GM19455 (cell line): Measurements from ENCODE around the gene PRKAG2.
A peak's percentile ranks its signal among the peaks of the same experiment; 100 is the strongest.
"Not testable (repeated sequence)": the region's sequence is repeated elsewhere in the genome, so short reads cannot be mapped to it uniquely, and the experiment has no call there.

Experiments used
- ATAC-seq: cut with Tn5 transposase; IDR thresholded peaks from one replicate; pipeline ENCODE4 v1.9.1; 2021; ENCODE audit not compliant: unreplicated experiment

Gene PRKAG2

GRCh38 chr7:151790830-151791620 is 85.9 kb downstream of the PRKAG2 start:
- no peak for ATAC-seq

- no peak for ATAC-seq
These were observed 86.7 kb downstream of the PRKAG2 start for GRCh38 chr7:151790095-151790829.

GRCh38 chr7:151789380-151789947 is 87.5 kb downstream of the PRKAG2 start:
- no peak for ATAC-seq

- no peak for ATAC-seq
These were observed 89.6 kb downstream of the PRKAG2 start for GRCh38 chr7:151787348-151787747.

DNA sequence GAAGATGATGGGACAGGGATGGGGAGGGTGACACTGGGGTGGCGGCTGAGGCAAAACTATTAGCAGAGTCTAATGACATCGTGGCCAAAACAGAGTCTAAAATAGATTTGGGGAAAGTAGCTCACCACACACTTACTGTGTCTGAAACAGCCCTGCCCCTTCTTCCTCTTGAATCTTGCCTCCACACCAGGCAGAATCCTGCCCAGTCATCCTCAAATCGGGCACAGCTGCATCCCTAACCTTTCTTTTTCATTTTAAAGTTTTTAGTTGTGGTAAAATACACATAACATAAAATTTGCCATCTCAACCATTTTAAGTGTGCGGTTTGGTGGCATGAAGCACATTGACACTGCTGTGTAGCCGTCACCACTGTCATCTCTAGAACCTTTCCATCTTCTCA is 90.0 kb downstream of the PRKAG2 start:
- ATAC-seq, result no peak

DNA sequence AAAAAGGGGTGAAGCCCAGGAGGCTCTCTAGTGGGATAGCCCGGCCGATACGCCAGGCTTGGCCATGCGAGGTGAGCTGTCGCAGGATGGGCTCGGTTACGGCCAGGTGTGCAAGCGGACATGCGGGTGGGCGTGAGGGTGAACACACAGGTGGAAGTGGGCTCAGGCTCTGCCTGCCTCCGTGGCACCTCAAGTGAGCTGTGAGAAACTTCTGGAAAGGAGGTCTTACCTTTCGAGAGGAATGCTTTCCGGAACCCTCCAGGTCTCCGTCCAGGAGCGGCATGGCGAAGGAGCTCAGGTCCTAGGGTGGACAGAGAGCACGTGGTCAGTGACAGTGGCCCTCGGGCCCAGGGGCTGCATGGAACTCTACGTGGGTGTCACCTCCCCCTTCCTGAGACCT is 90.7 kb downstream of the PRKAG2 start:
- ATAC-seq, result no peak

DNA sequence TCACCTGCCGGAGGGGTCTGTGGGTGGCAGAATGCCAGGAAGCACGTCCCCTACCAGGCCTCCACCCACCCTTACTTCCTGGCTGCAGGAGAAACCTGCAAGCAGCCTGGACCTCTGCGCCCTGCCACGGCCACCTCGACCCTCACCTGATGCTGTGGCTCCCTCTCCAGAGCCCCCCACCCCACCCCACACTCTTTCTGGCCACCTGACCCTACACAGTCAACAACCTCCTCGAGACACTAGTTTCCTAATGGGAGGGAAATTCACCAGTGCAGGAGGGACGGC is 91.3 kb downstream of the PRKAG2 start:
- ATAC-seq, result no peak

- ATAC-seq, result no peak
These were observed 91.8 kb downstream of the PRKAG2 start for GRCh38 chr7:151784853-151785680.

GRCh38 chr7:151783958-151784575 is 92.8 kb downstream of the PRKAG2 start:
- no peak for ATAC-seq

GRCh38 chr7:151782598-151783448 is 94.1 kb downstream of the PRKAG2 start:
- ATAC-seq, result peak; percentile 95

GRCh38 chr7:151782256-151782597 is 94.7 kb downstream of the PRKAG2 start:
- ATAC-seq, result not testable (repeated sequence)

DNA sequence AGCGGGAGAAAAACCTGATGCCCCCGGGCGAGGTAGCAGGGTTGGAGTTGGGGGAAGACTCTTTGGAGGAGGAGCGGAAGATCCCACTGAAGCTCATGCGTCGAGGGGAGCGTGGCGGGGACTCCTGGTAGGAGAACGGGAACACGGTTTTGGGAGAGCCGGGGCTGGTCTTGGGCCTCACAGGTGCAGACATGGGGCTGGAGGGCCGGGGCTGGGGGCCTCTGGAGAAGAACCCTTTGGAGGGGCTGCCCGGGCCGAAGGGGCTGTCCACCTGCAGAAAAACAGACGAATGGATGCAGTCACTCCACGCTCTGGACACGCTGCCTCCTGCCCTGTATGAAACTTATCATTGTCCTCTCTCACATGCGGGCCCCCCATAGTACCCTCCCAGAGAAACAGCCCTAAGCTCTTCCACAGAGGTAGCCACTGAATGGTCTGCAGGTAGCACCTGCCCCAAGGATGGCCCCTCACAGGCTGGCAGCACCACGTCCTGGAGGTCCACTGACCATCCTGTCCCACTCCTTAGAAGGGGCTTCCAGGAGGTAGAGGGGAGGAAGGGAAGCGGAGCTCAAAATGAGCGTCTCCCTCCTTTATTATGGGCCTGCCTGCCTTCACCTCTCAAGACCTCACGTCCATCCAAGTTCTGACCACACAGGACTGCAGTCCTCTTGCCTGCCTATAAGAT is 95.6 kb downstream of the PRKAG2 start:
- ATAC-seq, result no peak

DNA sequence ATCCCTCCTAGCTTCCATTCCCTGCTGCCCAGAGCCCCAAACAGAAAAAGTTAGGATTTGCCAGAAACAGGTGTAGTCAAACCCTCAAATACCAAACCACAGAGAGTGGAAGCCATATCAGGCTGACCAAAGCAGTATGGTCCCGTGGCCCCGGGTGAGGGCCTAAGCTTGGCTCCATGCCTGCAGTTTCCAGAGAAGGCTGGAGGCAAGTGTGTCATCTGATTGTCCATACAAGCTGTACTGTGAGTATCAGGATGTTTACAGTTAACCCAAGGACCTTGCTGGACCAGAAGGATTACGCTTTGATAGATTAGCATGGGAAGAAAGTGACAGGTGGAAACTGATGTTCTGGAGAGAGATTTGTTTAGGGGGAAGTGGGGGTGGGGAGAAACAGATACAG is 96.3 kb downstream of the PRKAG2 start:
- no peak for ATAC-seq

DNA sequence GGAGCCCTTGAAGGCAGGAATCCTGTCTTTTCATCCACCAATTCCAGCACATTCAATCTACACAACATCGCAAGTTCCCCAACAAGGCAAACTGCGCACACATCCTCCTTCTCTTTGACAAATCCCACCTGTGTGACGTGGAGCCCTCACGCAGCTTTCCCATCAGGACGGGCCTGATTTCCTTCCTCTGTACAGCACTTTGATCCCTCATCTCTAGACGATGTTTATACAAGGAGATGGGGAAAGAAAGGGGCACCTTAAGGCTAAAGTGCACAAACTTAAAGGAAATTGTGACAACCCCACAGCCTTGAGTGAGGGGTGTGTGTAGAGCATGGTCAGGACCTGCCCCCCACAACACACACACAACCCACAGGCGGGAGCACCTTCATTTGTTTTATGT is 97.2 kb downstream of the PRKAG2 start:
- ATAC-seq, result no peak

- ATAC-seq, result no peak
These were observed 97.7 kb downstream of the PRKAG2 start for GRCh38 chr7:151779255-151779654.

DNA sequence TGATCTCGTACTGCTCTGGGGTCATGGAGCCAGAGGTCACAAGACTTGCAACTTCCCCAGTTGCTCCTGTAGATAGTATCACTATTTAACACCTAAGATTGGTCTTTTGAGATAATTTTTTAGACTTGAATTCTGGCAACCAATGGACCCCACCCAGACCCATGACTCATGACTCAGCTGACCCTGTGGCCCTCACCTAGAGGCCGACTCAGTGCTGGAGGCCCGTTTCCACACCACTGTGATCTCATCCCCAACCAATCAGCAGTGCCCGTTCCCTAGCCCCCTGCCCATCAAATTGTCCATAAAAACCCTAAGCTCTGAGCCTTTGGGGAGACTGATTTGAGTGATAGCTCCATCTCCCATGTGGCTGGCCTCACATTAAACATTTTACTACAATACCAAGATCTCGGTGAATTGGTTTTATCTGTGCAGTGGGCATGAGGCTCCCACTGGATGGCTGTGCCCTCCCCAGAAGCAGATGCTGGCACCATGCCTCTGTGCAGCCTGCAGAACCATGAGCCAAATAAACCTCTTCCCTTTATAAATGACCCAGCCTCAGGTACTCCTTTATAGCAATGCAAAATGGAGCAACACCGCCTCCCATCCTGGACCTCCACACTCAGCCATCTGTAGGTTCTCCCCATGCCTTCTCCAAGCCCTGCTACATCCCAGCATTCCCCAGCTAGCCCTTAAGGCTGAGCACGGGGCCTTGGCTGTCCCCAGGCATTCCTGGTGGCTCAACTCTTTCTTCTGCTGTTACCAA is 98.8 kb downstream of the PRKAG2 start:
- no peak for ATAC-seq

GRCh38 chr7:151777495-151777880 is 99.4 kb downstream of the PRKAG2 start:
- no peak for ATAC-seq

GRCh38 chr7:151776876-151777494 is 99.9 kb downstream of the PRKAG2 start:
- no peak for ATAC-seq
